T-helper 1 cell (primary cell): ENCODE data around the gene CRNN.

ENCODE experiments used
- DNase-seq, 5 donors: peaks; one replicate each; pipeline ENCODE4 v3.0.0-alpha.2; 2012 to 2020

Gene CRNN

DNA sequence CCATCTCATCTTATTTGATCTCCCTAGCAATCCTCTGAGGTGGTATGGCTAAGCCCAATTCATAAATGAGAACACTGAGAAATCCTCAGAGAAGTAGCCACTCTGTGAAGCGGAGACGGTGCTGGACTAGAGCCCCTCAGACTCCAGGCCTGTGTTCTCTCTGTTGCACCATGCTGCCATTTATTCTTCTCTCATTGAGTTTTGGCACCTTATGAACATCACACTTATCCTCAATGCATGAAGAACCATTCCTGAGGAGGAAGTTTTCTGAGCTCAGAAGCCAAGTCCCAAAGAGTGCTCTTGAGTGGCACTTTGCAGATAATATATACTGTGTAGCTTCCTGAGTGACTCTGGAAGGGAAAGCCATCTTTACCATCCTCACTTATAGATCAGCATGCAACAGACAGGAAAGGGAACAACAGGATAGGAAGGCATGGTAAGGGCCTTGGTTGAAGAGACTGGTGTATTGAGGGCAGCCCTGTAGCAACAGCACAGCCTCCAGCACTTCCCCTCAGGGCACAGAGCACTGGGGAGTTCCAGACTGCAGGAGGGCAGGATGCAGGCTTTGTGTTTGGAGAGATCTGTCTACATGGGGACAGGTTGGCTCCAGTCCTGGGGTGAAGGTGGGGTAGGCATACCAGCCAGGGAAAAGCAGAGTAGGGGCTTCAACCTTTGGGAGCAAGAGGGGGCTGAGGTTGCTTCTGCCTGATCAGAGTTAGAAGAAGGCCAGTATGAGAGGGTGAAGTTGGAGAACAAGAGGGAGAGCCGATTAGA, 1.6 kb upstream of the CRNN start:
- DNase-seq, result no peak

DNA sequence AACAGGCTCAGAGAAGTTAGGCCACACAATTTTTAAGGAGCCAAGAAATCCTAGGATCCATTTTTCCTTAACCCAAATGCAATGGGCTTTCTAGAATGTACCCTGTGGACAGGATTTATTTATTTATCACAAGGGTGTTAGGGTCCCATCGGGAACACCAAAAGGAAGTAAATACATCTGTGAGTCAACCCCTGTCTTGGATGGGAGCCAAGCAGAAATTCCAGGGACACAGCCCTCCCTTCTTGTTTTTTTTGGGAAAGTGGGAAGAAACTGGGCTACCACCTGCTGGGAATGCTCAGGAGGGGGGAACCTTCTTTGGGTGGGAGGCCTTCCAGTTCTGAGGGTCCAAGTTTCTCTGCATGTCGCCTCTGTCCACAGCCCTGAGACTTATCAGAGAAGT, 1.3 kb downstream of the CRNN start:
- DNase-seq, result no peak

DNA sequence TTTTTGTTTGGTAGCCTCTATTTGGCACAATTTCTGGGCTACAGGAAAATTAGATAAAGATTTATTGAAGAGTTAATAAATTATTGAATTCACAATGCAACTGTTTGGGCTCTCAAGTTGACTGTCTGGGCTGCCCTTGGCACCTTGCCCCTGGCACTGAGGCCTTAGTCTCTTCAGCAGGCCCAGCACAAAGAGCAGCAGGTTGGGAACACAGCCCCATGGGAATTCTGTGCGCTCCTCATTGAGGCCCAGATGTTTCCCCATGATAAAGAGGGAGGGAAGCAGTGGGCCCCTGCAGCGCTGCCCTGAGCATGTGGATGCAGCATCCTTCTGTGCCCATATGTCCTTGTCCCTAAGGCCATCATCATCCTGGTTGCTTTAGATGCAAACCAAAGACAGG, 2.9 kb downstream of the CRNN start:
- DNase-seq, result no peak

DNA sequence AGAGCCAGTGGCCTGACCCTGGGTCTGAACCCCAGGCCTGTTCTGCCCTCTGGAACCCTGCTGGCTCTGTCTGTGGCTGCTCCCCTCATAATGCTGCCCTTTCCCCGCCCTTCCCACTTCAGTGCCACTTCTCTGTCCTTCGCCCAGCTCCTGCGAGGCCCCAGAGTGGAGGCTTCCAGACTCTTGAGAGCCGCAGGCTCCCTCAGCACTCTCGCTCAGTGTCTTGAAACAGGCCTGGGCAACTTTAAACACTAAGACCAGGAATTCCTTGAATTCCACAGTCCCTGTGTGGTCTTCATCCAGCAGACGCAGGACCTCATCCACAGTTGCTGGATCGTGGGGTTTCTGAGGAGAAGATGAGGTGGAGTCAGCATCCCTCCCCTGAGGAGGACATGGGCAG, 3.5 kb downstream of the CRNN start:
- no peak for DNase-seq

DNA sequence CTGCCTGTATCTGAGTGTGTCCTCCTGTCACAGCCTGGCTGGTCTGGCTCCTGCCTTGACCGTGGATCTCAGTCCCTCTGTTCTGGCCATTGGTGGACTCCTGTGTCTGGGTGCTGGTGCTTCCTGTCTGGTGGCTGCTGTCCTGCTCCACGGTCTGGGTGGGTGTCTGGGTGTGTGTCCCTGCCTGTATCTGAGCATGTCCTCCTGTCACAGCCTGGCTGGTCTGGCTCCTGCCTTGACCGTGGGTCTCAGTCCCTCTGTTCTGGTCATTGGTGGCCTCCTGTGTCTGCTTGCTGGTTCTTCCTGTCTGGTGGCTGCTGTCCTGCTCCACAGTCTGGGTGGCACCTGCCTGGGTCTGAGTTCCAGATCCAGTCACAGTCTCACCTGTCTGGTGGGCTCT, 4.0 kb downstream of the CRNN start:
- no peak for DNase-seq

DNA sequence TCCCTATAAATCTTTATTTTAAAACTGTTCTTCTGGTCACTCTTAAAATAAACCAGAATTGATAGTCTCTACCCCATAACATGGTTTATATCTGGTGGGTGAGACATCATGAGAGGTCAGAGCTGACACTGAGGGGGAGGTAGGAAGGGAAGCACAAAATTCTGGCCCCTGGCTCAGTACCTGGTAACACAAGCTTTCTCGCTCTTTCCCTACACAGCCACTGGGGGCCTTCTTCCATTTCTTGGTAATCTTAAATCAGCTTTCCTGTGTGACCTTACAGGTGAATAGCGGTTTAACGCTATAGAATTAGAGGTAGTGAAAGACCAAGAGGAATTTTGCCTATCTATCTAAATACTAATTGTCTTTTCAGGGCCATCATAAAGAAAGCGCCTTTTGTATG, 5.4 kb downstream of the CRNN start:
- no peak for DNase-seq

DNA sequence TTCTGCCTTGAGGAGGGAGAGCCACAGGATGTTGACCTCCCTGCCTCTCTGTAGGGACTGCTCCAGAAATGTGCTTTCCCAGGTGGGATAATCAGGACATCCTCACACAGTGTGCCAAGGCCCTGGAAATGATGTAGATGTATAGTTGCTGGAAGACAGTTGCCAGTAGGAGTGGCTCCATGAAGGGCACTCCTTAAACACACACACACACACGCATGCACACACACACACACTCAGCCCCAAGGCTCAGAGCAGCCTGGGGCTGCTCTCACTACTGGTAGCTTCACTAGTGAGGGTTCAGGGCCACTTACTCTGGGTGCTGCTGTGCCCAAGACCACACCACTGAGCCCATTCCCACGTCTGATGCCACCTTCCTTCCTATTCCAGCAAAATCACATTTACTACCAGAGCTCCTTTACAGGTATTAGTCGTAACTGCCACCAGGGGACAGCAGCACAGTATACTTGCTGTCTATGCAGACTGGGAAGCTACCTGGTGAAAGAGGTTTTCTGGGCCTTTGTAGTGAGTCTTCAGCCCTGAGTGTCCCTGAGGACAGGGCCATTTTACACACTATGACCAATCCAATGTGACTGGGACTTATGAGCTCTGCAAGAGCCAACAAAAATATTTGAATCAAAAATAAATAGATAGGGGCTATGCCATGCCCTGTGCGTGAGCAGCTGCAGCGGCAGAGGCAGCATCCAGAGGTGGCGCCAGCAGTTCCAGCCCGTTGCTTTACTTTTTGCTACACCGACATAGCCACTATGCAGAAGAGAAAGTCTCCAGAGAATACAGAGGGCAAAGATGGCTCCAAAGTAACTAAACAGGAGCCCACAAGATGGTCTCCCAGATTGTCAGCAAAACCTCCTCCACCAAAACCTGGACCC, 15.0 kb downstream of the CRNN start:
- DNase-seq, result peak in 1 of 5 donors; percentile 7

DNA sequence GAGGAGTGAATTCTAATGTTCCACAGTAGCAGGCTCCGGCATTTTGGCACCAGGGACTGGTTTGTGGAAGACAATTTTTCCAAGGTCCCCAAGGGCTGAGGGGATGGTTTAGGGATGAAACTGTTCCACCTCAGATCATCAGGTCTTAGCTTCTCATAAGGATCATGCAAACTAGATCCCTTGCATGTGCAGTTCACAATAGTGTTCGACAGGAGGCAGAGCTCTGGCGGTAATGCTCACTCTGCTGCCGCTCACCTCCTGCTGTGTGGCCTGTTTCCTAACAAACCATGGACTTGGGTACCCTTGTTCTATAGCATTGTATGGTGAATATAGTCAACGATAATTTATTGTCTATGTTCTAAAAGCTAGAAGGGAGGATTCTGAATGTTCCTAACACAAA, 16.6 kb downstream of the CRNN start:
- no peak for DNase-seq

DNA sequence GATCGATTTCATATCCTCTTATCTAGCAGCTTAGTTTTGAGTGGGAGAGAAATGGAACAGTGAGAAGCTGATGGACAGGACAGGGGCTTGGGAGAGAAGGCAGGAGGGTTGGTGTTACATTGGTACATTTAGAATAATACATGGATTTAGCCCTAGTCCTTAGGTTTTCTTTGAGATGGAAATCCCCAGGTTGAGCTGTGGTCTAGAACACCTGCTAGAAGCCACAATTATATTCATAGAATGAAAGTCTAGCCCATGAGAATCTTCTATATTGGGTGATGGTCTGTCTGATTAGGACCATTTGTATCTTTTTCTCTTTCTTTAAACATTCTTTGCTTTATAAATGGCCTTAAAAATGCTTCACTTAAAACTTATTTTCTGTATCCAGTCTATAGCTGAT, 19.9 kb downstream of the CRNN start:
- DNase-seq, result no peak

DNA sequence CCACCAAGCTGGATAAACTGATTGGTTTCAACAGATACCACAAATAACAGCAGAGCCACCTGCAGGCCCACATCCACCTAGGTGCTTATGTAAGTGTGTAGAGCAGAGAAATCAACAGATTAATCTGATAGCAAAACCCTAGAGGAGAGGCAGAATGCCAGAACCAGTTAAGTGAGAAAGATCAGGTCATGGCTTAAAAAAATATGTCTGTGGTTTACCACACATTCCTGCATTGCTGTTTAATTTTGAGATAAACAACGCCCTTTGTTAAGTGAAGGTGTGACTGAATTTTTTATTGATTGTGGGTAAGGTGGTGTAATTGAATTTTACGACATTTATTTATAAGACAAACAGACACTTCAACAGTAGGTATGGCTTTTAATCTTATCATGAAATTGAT, 21.2 kb downstream of the CRNN start:
- no peak for DNase-seq

DNA sequence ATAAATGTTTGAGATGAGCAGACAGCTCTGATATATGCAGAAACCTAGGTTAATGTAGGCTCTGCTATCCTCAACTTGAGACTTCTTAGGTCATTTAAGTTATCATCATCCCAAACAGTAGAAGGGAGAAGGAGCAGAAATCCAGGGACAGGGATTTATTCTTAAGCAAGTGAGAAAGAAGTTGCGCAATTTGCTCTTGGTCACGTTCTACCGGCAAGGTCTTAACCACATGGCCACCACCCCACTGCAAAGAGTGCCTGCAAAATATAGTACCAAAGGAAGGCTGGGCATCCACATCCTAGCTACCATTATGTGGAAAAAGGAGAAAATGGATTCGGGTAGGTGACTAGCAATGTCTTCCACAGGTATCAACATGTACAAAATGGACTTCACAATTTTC, 25.2 kb downstream of the CRNN start:
- DNase-seq, result no peak

DNA sequence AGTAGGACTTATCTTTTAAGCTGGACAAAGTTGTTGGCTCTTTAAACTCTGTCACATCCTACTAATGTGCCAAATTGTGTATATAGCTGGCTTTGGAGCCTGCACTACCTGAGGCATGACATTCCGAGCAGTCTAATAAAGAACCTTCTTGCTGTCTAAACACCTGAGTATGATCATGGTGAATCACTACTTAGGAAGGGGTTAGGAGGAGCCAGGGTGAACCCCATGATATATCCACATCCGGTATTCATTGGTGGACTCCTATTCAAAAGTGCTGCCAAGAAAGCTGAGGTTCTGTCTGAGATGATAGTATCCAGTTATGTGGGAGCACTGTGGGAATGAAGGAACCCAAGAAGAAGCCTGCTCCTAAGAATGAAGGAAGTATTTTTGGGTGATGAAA, 27.1 kb downstream of the CRNN start:
- no peak for DNase-seq

DNA sequence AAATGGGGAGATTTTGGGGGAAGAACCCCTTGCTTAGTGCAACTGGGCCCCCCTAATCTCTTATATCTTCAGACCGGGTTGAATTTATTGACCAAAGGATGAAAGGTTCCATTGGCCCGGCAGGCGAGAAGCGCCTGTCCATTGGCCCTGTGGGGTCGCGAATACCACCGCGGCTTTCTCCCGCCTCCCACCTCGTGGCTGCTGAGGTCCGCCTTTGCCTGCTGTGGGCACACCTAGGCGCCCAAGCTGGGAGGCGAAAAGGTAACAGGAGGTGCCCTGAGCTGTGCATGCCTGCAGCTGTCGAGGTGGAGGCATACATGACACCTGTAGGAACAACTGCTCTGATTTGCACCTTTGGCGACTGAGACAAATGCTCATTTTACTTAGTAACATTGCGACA, 33.1 kb downstream of the CRNN start:
- DNase-seq, result no peak

DNA sequence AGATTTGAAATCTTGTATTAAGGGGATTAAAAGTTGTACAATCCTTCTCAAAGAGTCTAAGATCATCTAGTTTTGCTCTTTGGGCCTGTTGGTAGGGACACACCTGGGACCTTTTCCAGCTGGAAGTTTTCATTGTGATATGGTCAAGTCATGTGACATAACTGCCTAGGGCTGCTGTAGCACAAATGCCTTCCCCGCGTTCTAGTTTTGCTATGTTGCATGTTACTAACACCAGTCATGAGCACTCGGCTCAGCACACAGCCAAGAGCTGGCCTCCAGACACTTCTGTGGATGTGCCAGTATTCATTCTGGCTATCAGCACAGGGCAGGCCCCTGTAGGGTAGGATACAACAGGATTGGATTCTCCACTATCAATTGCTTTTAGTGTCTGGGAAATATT, 39.6 kb downstream of the CRNN start:
- no peak for DNase-seq

DNA sequence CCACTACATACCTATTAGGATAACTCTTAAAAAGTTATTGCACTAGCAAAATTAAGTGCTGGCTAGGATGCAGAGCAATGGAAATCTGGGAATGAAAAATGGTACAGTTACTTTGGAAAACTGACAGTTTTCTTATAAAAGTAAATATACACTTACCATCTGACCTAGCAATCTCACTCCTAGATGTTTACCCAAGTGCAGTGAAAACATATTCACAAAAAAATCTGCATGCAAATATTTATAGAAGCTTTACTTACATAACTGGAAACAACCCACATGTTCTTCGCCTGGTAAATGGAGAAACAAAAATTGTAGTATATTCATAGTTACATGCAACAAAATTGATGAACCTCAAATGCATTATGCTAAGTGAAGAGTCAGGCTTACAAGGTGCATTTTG, 41.4 kb downstream of the CRNN start:
- no peak for DNase-seq

DNA sequence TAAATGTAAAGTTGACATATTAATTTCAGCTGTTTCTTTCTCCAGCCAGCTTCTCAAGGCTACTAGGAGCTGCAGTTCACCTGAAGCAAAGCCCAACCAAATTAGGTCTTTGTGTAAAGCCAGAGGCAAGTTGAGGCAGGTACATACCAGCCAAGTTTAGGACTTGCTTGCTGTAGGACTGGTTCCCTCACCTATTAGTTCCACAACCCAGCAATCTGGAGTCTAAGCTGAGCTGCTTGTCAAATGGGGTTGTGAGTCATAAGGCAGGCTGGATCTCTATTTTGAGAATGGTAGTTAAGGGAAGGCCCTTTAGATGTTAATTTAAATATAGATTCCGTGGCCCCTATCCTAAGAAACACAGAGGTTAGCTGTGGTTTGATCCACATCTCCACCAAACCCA, 46.6 kb downstream of the CRNN start:
- no peak for DNase-seq

DNA sequence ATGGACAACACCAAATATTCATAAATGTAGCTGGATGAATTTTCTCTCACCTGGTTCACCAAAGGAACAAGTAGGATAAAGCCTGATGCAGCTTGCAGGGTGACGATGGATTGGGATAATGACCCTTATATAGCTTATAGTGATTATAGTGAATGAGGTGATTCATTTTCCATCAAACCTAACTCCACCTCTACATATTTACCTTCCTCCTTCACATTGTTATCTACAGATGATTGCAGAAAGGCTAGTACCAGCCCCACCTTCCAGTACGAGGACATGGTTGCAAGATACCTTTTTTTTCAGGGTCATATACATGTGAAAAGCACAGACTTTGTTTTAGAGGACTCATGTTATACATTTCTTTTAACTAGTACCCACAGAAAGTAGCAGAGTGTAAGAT, 54.2 kb downstream of the CRNN start, which contains the start of gene FLG2:
Gene FLG2 (minus strand): TSS at position 101 of the 400 bp plus-strand sequence. CDS start 1,122 bp downstream, outside the sequence.
- DNase-seq, result no peak
